NCI-H524 (cell line): Measurements from ENCODE around the gene ABTB2.

Experiments used
- DNase-seq, 2 experiments: peaks; one replicate each; lab custom pipeline; 2025; lab: John Stamatoyannopoulos, UW

The ABTB2 gene

DNA sequence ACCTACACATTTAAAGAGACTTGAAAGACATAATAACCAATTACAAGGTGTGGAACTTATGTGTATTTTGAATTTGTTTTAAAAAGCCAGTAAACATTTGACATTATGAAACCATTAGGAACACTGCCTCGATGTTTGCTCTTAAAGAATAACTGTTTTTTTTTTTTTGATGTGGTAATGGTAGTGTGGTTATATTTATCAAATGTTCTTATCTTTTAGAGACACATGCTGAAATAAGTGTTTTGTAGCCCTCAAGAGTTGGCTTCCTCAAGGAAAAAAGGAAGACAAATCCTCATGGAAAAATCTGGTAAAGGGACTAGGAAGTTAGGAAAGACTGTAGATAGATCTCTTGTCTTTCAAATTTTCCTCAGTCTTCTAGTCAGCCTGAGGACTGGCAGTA is 2.2 kb upstream of the ABTB2 start:
- no peak for DNase-seq

DNA sequence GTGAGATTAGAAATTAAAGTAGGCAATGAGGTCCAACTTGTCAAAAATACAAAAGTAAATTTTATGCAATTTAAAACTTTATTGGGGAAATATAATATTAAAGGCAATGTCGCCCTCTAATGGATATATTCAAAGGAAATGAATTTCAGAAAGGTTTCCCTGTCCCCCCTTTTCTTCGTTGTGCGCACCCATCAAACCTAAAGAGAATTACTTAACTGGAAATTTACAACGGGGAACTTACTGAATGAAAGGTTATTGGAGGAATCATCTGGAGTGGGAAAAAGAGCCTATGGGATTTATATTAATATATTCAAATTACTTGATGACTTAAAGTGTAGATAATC is 1.7 kb upstream of the ABTB2 start:
- DNase-seq, result peak in 1 of 2 experiments; percentile 43

DNA sequence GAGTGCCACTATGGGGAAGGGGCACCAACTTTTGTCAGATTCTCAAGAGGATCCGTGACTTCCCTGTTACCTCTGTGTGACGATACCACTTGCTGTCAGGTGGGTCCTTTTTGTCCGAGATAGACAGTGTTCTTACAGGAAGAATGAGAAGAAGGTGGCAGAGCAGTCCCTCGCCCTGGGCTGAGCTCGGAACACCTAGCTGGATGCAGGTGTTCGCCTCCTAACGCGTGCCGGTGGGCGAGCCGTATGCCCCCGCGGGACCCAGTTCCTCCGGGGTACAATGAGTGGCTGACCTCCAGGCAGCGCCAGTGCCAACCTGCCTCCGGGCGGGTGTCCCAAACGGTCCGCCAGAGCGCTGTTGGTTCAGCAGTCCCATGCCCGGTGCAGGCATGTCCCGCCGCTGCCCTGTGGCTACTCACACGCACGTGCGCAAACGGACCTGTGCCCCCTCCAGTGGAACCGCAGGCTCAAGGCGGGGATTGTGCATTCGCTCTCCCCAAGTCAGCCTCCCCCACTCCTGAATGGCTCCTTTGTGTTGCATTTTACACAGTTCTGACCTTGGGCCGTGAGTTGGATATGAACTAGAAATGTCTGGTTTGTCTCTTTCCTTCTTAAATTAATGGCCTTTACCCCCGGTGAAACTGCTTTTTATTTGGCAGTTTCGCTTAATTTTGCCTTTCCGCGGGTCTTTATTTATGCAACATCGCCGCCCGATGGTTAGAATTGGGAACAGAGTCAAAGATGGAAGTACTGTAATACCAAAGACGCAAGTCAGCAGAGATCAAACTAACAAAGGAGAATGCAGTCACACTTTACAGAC is 1.1 kb upstream of the ABTB2 start:
- DNase-seq, result peak; percentile 50 to 79

DNA sequence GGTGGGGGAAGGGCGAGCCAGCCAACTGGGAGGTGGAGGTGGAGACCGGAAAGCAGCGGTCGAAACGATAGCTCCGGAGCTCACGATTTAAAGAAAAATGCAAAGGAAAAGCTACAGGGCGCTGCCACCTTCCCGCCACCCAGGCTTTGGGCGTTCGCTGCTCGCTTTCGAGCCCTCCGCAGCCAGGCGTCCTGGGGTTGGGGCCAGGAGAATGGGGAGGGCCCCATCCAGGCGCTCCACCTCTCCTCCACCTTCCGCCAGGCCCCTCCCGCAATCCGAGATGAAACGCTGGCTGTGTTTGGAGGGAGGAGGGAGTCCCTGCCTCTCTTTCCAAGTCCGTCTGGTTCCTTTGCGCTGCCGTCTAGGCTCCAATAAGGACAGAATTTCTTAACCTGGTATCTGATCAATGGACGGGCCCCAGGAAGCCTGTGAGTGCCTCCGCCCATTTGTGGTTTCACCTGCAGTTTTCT is 483 bp upstream of the ABTB2 start:
- peak; percentile 74 to 79 for DNase-seq

DNA sequence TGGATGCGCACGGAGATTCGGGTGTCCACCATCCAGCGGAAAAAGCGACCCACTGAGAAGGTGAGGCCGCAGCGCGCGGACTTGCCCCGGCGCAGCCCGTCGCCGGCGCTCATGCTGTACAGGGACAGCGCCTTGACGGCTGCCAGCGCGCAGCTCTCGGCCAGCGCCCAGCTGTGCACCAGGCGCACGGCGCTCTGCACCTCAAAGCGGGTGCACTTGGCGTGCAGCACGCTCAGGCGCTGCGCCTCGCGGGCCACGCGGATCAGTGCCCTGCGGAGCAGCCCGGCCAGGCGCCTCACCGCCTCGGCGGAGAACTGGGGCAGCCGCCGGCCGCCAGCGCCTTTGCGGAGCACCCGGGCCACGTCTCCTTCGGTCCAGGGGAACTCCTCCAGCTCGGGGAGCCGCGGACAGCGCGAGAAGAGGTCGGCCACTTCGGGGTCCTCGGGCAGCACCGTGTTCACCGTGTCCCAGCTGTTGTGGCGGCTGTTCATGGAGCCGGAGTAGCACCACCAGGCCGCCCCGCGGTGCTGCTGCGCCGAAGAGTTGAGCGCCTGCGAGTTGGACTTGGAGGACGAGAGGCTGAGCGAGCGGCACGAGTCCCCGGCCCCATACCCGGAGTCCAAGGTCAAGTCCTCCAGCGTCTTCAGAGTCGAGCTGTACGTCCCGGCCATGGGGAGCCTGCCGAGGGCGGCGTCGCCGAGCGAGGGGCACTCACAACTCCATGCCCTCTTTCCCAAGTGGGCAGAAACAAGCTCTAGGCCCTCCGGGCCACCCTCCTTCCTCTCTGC is 703 bp downstream of the ABTB2 start:
- DNase-seq, result peak; percentile 29 to 64

DNA sequence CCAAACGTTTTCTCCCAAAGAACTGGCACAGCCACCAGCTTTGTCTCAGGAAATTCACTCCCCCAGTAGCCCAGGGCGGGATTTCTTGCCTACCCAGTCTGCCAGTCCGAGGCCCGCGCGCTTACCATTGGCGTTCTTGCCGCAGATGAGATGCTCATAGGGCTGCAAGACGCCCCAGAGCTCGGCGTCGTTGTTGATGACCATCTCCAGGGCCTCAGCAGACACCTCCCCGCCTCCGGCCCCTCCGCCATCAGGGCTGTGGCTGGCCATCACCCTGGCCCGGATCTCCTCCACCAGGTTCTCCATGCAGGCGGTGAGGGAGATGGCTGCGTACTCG is 1.3 kb downstream of the ABTB2 start:
- DNase-seq, result peak; percentile 13 to 44

DNA sequence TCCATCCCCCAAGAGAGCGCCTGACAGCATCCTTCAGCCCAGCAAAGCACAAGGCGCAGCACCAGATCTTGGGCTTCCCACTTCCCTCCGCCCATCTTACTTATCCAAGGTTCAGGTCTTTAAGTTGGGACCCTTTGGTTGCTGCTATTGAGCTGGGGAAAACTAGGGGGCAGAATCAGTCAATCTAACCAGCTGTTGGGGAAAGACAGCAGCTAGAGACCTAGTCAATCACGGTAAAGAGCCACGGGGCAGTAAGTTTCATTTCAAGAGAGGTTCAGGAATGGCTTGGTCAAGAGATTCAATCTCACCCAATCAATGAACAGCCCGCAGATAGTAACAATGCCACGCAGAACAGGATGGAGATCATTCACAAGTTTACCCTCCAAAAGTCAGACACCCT is 1.7 kb downstream of the ABTB2 start:
- peak in 1 of 2 experiments; percentile 35 for DNase-seq

DNA sequence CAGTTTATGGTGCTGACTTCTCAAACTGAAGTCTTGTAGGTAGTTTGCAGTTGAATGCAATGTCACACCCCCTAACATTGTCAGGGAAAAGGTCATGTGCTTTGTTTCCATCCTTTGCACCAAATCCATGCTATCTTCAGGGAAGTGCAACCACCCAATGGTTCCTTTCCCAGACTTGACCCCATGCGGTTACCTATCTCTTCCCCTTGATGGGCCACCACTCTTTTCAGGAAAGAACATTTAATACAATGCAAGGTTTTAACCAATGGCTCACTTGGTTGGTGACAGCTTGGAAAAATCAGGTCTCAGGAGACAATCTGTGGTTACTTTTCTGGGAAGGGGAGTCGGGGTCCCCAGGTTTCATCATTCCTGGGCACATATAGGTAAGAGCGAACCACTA is 2.1 kb downstream of the ABTB2 start:
- DNase-seq, result no peak

DNA sequence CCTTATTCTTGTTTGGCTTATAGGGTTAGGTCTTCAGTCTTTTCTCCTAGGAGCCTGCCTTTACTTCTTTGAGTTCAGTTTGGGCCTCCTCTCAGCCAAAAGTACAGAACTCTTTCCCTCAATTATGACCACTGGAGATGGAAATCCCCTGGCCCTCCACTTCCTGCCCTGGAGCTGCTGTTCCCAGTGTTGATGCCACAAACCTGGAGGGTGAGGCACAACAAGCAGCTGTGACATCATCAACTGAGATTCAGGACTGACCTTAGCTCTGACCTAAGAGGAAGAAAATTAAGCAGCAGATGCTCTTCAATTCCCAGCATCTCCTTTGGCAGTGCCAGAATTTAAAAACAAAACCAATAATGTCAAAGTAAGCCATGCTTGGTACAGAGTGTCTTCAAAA is 3.0 kb downstream of the ABTB2 start:
- DNase-seq, result no peak

DNA sequence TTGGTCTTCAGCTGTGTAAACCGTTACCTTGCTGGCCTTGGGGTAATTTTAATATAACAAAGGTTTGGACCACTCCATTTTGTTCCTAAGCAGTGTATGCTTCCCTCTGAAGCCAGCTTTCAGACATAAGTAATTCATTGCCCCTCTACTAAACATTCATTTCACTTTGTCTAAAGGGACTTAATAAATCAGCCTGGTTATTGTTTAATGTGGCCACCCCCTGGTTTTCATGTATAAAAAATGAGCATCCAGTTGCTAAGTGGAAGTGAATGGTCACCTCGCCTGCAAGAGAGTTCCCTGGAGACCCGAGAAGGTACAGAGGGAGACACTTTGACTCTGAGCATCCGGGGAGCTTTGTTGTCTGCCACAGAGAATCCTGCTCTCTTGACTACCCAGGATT is 3.9 kb downstream of the ABTB2 start:
- DNase-seq, result no peak

DNA sequence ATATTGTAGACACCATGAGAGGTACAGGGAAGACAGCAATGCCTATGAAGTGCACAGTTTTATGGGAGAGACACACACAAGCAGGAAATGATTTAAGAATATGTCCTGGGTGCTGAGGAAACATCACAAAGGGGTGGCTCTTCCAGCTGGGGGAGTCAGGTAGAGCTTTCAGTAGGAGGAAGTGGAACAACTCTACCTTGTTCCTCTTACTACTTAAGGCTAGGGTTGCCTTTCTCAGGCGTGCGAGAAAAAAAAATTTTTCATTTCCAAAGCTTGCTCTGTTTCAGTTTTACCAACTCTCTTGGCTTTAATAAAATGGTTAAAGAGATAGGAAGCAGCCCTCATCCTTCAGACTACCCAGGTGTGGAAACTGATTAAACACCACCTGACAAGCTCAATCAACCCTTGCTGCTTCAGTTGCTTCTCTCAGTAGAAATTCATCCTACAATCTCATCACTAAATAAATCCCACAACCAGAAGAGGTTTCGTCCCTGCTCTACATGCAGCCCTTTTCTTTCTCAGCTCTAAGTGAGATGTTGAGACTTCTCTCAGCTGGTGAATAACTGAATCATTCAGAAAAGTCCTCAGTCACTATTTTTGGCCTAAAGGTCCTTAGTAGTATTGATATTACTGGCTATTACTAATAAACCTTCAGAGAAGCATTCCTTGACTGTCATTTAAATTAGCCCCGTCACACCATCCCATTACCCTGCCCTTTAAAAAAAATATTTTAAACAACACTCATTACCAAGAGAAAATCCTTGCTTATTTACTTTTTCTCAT is 5.9 kb downstream of the ABTB2 start:
- no peak for DNase-seq

DNA sequence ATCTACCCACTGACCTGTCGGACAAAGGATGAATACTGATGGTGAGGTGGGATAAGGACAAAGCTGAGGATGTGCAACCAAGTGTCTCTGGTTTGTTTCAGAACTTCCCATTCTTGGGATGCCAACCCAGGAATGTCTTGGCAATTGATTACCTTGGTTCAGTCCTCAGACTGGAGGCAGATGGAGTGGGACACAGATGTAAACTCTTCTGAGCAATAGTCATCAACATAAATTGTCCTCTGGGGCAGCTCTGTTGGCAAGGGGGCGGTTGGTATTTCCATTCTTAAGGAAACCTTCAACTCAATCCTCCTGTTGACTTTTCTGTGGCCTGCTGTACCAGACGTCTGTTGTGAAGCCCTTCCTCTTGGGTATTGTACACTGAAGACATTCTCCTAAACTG is 6.8 kb downstream of the ABTB2 start:
- no peak for DNase-seq

DNA sequence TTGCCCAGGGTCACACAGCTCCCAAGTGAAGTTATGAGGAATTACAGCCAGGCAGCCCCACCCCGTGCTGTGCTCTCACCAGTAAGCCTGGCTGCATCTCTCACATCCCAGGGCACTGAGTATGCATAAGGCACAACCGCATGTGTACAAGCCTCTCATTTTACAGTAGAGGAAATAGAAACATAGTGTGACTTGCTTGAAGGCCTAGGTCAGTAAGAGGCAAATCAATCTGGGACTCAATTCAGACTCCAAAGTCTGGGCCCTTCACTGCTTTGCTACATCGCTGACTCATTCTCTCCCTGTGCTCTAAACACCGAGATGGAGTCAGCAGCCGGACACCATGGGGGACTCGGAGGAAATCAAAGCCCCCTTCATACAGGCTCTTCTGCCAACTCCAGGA is 7.9 kb downstream of the ABTB2 start:
- DNase-seq, result no peak

DNA sequence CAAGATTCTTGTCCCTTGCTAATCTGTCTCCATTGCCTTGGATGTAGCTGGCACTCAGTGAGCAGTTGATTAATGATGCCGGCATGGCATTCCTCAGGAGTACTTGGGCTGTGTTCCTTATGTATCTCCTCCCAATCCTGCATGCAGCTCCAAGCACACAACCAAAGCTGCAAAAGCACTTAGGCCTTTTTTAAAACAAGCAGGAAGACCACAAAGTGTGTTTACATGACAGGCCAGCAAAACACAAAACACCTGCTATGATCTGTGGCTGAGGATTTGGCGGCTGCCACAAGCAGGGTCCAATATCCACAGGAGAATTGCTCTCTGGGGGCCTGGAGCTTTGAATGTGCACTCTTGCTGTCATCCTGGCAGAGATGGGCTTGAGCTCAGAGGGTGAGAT is 8.9 kb downstream of the ABTB2 start:
- no peak for DNase-seq

DNA sequence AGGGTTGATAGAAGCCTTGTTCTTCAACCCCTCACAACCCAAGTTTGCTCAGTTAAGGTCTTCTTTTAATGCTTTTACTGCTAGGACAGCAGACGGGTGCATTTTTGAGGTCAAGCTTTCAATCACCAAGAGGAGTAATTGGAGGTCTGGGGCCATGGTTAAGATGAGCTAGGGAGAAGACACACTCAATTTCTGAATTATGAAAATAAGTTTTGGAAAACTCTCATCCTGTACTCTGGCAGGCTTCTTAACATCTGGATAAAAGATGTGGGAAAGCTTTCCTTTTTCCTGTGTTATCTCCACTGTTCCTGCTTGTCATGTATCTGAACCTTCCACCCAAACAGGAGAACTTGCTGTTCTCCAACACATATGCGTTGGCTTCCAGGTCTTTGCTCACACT is 9.7 kb downstream of the ABTB2 start:
- DNase-seq, result no peak

DNA sequence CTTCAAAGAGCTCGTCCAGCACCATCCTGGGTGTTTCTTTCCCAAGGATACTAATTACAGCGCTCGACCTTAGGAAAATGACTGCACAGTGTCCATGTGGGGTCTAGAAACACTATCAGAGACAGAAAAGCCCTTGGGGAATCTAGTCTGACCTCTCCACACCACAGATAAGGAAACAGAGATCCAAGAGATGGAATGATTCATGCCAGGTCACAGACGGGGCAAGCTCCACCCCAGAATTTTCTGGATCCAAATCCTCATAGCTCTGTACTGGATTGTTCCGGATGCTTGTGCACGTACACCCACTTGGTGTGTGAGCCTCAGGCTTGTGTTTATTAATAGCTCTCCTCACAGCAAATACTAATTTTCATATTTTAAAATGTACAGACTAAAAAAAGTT is 11.3 kb downstream of the ABTB2 start:
- no peak for DNase-seq

DNA sequence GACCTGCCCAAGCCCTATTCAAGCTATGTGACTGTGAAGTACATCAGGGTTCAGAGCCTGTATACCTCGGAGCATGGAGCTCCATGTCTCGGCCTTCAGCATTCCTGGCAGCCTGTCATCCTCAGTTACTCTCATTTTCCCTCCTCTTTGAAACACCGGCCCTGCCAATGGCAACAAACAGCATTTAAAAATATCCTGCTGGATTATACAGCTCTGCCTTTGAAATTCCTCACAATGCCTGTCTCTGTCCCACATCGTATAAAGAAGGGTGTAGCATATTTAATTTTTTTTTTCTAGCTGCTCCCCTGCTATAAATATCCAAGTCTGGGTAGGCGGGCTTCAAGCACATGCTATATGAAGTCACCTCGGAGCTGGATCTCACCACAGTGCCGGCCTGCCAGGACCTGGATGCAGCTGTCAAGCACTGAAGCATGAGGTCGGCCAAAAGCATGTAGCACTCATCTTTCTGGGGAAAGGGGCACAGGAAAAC is 11.8 kb downstream of the ABTB2 start:
- peak in 1 of 2 experiments; percentile 31 for DNase-seq

DNA sequence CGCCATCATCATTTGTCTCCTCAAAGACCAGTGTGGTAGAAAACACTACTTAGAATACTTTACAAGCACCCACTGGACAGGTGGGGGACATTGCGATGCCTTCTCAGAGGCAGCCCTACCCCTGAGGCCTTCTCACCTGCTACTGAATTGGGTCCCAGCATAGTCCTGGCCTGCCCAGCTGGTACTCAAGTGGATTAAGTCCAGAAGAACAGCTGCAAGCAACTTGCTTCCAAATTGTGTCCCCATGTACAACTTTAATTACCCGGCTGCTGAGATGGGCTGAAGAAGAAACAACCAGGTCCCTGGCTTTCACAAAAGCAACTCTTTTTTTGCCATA is 12.3 kb downstream of the ABTB2 start:
- peak; percentile 91 to 95 for DNase-seq

DNA sequence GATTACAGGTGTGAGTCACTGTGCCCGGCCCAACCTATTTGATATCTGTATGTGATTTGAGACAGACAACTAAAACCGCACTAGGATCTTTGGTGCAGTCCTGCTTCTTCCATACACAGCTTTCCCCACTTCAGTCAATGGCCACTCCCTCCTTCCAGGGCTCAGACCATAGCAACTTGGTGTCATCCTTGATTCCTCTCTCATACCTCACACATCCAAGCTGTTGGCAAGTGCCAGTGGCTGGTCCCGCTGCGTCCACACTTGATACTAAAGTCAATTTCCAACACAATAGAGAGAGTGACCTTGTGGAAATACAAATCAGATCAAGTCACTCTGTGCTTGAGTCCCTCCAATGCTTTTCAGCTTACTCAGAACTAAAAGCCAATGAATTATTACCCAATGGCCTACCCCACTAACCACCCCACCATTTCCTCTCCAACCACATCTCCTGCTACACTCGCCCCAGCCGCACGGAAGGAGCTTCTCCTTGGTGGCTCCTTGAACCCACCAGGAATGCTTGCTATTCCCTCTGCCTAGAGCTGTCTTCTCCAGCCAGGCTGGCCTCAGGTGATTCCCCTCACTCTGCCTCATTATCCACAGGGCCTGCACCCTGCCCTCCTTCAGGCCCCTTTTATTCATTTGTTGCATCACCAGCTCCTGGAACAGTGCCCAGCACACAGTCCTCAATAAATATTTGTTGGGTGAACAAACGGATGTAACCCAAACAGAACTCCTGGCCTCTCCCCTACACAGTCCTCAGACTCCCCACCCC is 12.9 kb downstream of the ABTB2 start:
- peak in 1 of 2 experiments; percentile 73 for DNase-seq

DNA sequence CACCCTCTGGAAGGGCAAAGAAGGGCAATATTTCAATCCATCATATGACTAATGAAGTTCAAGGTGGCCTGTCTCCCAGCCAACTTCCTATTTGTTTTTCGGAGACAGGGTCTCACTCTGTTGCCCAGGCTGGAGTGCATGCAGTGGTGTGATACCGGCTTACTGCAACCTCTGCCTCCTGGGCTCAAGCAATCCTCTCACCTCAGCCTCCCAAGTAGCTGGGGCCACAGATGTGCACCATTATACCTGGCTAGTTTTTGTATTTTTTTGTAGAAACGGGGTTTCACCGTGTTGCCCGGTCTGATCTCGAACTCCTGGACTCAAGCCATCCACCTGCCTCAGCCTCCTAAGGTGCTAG is 13.4 kb downstream of the ABTB2 start:
- DNase-seq, result no peak

DNA sequence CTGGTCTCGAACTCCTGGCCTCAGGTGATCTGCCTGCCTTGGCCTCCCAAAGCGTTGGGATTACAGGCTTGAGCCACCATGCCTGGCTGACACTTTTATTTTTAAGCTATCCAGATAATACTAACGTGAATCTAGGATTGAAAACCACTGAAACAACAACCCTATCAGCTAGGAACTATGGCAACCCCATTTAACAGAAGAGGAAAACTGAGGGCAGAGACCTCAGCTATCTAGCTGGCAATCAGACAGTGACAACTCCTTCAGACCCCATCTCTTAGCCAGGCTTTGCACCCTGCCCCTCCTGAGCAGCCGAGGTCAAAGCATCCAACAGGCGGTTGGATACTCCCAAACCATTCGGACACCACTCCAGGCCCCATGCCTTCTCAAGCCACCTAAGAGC is 14.1 kb downstream of the ABTB2 start:
- no peak for DNase-seq

DNA sequence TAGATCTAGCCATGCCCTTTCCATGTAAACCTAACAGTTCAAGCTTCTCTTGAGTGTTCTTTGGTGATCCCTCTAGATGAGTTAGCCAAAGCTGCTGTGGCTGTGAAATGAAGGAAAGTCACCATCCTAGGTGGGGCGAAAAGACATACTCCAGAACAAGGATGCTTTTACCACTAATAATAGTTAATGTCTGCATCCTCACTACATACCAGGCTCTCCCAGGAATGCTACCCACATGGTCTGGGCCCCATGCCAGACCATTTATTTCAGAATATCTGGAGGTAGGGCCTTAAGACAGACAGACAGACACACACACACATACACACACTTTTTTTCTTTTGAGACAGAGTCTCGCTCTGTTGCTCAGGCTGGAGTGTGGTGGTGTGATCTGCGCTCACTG is 14.7 kb downstream of the ABTB2 start:
- DNase-seq, result no peak
